Renal cortex interstitium (tissue), 11 donors: ENCODE results near the gene LRFN2. TPM values are rescaled to one million over a fixed set of nuclear protein-coding genes. Genes with fewer than 3 reads are reported as not detected.

Source experiments
- DNase-seq, 11 donors: peaks; one replicate each; pipeline ENCODE4 v3.0.0-alpha.2; 2013; ENCODE audit warnings: low read depth in 9 of 11, low spot score in 4 of 11; ENCODE audit errors: extremely low read depth in 1 of 11
- polyA plus RNA-seq, 3 donors: library from polyadenylated mRNA; unstranded; fragments of 120-200 nt; gene quantifications; one replicate each; pipeline ENCODE4 v1.2.1, GENCODE V29; 2013; ENCODE audit not compliant: insufficient read length in 3 of 3

Gene LRFN2
- polyA plus RNA-seq, 3 donors: 1.1 to 1.2 (median 1.1) TPM

DNA sequence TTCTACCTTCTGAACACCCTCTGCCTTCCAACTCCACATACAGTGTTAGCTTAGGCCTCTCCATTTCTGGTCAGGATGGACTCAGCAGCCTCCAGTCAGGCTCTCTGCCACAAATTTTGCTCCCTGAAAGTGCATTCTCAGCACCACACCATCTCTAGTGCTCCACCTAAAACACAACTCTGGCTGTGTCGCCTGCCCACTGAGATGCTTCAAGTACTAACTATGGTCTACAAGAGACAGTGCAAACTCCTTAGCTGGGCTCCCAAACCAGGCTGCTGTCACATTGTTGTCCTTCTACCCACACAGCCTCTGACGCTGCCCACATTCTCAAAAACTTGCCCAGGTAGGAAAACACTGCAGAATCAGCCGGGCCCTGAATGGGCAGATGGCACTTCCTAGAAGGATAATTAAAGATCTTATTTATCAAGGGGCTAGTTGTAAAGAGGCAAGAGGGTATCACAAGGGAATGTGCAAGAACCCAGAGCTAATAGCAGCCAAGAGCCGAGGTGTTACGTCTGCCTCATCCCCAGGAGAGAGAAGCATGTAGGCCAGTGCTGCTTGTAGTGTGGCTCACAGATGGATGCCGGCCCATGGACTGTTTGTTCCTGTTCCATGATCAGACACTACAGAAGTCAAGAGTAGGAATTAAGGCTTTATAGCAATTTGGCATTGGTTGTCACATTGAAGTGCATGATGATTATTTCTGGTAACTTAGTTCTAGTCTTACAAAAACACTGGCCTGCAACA is 189.7 kb downstream of the LRFN2 start:
- DNase-seq: no peak

- no peak for DNase-seq
Measured at GRCh38 chr6:40395698-40396076, 191.5 kb downstream of the LRFN2 start.

- DNase-seq: no peak
Measured at GRCh38 chr6:40395066-40395697, 192.0 kb downstream of the LRFN2 start.

- no peak for DNase-seq
Measured at GRCh38 chr6:40394381-40394780, 192.8 kb downstream of the LRFN2 start.

GRCh38 chr6:40393641-40394040 is 193.5 kb downstream of the LRFN2 start:
- no peak for DNase-seq

DNA sequence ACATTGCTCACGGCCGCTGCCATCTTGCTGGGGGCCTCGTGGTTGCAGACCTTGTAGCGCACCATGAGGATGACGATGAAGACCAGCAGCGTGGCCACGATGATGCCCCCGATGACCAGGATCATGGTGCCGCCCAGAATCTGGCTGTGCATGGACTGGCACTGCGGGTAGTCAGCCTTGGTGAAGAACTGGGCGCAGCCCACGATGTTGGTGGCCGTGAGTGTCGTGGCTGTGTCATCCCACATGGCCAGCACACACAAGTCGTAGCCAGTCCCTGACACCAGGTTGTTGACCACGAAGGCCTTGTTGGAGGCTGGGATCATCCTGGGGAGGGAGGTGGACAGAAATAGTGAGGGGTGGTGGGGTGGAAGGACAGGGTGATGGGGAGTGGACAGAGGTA is 194.6 kb downstream of the LRFN2 start:
- no peak for DNase-seq

DNA sequence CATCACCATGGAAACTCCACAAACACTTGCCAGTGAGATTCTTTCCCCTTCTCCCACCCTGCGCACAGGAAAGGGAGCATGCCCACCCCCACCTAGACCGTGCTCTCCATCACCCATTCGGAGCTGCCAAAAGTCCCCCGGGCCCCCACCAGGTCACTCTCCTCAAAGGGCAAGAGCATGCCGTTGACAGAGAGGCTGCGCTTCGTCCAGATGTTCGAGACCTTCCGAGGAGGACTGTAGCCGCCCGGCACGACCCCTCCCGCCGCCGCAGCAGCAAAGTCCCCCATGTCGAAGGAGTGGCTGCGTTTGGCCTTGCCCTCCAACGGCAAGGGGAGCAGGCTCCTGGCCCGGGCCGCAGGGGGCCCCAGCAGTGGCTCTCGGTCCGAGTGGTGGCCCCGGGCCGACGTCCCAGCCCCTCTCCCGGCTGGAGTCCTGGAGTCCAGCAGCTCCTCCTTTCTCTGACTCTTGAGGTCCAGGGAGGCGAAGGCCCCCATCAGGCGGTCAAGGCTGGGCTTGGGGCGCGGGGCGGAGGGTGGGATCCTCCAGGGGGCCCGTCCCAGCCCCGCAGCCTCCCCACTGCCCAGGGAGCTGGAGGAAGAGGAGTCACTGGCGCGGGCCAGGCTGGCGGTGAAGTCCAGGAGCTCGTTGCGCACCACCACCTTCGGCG is 195.2 kb downstream of the LRFN2 start:
- DNase-seq: no peak

- no peak for DNase-seq
Measured at GRCh38 chr6:40391086-40391485, 196.1 kb downstream of the LRFN2 start.

DNA sequence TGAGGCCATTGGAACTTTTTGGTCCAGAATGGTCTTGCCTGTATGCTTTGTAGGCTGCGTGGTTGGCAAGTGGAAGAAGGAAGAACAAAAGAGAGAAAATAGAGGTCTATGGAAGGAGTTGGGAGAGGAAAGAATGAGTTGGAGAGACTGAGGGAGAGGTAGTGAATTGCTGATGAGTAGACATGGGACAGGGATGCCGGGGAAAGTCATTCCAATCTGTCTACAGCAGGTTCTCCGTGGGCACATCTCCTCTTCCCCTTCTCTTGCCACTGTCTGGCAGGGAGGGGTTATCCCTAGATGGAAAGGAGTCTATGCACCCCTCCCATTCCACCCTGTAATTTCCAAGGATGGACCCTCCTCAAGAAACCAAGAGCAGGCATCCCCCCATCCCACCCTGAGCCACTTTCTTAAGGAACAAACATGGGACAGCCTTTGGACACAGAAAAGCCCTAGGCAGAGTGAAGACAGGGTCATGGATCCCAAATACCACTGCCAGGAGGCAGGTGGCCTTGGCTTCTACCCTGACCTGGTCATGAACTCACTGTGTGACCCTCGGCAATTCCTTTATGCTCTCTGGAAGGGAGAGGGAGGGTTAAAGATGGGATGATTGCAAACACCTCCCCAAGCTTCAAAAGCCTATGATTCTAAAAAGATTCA is 196.9 kb downstream of the LRFN2 start:
- no peak for DNase-seq

DNA sequence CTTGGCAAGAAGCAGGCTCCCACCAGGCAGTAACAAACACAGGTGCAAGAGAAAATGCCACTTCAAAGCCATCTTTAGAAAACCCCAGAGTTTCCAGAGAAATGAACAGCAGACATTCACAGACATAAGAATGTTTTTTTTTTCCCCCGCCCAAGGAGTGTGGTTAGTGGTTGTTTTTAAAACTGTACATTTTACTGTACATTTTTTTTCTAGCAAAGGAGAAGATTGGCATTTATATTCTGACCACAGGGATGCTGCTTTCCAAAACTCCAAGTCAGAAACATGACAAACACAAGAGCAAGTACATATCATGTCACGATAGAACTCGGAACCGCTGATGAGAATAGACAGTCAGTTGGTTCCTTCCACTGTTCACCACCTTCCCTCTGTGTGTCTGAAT is 197.9 kb downstream of the LRFN2 start:
- no peak for DNase-seq

- no peak for DNase-seq
Measured at GRCh38 chr6:40387871-40388264, 199.3 kb downstream of the LRFN2 start.

GRCh38 chr6:40387127-40387870 is 199.9 kb downstream of the LRFN2 start:
- DNase-seq: no peak

DNA sequence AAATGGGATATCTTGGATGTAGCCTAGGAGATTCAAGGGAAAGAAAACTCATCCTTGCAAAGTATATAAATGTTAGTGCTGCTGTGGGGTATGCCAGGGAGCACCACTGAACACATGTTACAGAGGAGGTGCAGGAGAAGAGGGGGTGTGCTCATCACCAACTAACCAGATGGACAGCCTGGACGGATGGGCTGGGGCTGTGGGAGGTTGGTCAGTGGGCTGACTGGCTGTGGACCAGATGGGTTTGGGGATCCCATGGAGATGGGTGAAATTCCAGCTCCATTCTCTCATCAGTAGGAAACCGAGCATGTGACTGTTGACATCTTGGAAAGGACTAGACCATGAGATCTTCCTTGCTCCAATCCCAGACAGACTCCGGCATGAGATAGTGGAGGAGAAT is 201.0 kb downstream of the LRFN2 start:
- no peak for DNase-seq

GRCh38 chr6:40383348-40384115 is 203.6 kb downstream of the LRFN2 start:
- no peak for DNase-seq

- DNase-seq: no peak
Measured at GRCh38 chr6:40380271-40380670, 206.9 kb downstream of the LRFN2 start.

DNA sequence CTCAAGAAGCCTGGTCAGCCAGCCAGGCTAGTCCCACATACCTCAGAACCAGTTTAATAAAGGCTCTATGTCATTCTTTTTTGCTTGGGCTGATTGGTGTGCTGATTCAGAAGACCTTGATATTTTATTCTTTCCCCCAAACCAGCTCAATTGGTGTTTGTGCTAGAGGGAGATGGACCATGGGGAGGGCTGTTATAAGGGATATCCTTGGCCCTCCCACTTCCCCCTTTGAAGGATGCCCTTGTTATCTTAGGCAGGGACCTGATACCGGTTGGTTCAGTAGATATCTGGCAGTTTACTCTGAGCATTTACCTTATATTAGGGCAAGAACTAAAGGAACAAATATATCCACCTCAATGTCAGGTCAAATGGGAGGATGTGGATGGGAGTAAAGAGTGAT is 207.4 kb downstream of the LRFN2 start:
- DNase-seq: no peak

GRCh38 chr6:40378725-40379074 is 208.5 kb downstream of the LRFN2 start:
- DNase-seq: no peak

- no peak for DNase-seq
Measured at GRCh38 chr6:40378071-40378724, 209.0 kb downstream of the LRFN2 start.
